ENCODE data around the gene GOLGA8K. TPM values are rescaled to one million over a fixed set of nuclear protein-coding genes. Genes with fewer than 3 reads are reported as not detected.
A peak's percentile ranks its signal among the peaks of the same experiment; 100 is the strongest.
"Not testable (repeated sequence)": the region's sequence is repeated elsewhere in the genome, so short reads cannot be mapped to it uniquely, and the experiment has no call there.

Gene GOLGA8K
- total RNA-seq, 2 experiments from 2014 or later, result 0.25 to 0.63 TPM

GRCh38 chr15:32373707-32374106, 29.4 kb downstream of the GOLGA8K start:
- H3K4me1 Mint-ChIP-seq; intact Hi-C loops (cut with DNase I, micrococcal nuclease); H3K36me3 Mint-ChIP-seq (ENCODE audit: low read depth); CTCF ChIA-PET; H3K9me3 Mint-ChIP-seq (ENCODE audit: low read depth); DNase-seq; H3K27me3 Mint-ChIP-seq; H3K4me3 Mint-ChIP-seq; H3K27ac Mint-ChIP-seq; POLR2A ChIA-PET; ATAC-seq: not testable (repeated sequence)

- ATAC-seq; POLR2A ChIA-PET; intact Hi-C loops (cut with DNase I, micrococcal nuclease); H3K9me3 Mint-ChIP-seq (ENCODE audit: low read depth); H3K27me3 Mint-ChIP-seq; CTCF ChIA-PET; H3K27ac Mint-ChIP-seq; DNase-seq; H3K4me3 Mint-ChIP-seq; H3K4me1 Mint-ChIP-seq; H3K36me3 Mint-ChIP-seq (ENCODE audit: low read depth): not testable (repeated sequence)
Measured at GRCh38 chr15:32372075-32372474, 31.0 kb downstream of the GOLGA8K start.

- ATAC-seq; H3K27ac Mint-ChIP-seq; H3K9me3 Mint-ChIP-seq (ENCODE audit: low read depth); DNase-seq; H3K36me3 Mint-ChIP-seq (ENCODE audit: low read depth); H3K4me1 Mint-ChIP-seq; POLR2A ChIA-PET; intact Hi-C loops (cut with DNase I, micrococcal nuclease); H3K4me3 Mint-ChIP-seq; CTCF ChIA-PET; H3K27me3 Mint-ChIP-seq: not testable (repeated sequence)
Measured at GRCh38 chr15:32370526-32370925, 32.6 kb downstream of the GOLGA8K start.

GRCh38 chr15:32370064-32370463, 33.0 kb downstream of the GOLGA8K start:
- H3K9me3 Mint-ChIP-seq (ENCODE audit: low read depth); intact Hi-C loops (cut with DNase I, micrococcal nuclease); POLR2A ChIA-PET; H3K36me3 Mint-ChIP-seq (ENCODE audit: low read depth); H3K4me3 Mint-ChIP-seq; DNase-seq; CTCF ChIA-PET; H3K4me1 Mint-ChIP-seq; H3K27ac Mint-ChIP-seq; H3K27me3 Mint-ChIP-seq; ATAC-seq: not testable (repeated sequence)

- H3K27me3 Mint-ChIP-seq; H3K4me1 Mint-ChIP-seq; CTCF ChIA-PET; DNase-seq; intact Hi-C loops (cut with DNase I, micrococcal nuclease); H3K27ac Mint-ChIP-seq; H3K36me3 Mint-ChIP-seq (ENCODE audit: low read depth); H3K9me3 Mint-ChIP-seq (ENCODE audit: low read depth); ATAC-seq; H3K4me3 Mint-ChIP-seq; POLR2A ChIA-PET: not testable (repeated sequence)
Measured at GRCh38 chr15:32366492-32366891, 36.6 kb downstream of the GOLGA8K start.

GRCh38 chr15:32365955-32366354, 37.1 kb downstream of the GOLGA8K start:
- H3K4me3 Mint-ChIP-seq; H3K4me1 Mint-ChIP-seq; DNase-seq; ATAC-seq; intact Hi-C loops (cut with DNase I, micrococcal nuclease); CTCF ChIA-PET; H3K9me3 Mint-ChIP-seq (ENCODE audit: low read depth); H3K36me3 Mint-ChIP-seq (ENCODE audit: low read depth); POLR2A ChIA-PET; H3K27me3 Mint-ChIP-seq; H3K27ac Mint-ChIP-seq: not testable (repeated sequence)

- POLR2A ChIA-PET; DNase-seq; H3K9me3 Mint-ChIP-seq (ENCODE audit: low read depth); H3K36me3 Mint-ChIP-seq (ENCODE audit: low read depth); H3K27me3 Mint-ChIP-seq; H3K4me1 Mint-ChIP-seq; H3K4me3 Mint-ChIP-seq; intact Hi-C loops (cut with DNase I, micrococcal nuclease); CTCF ChIA-PET; H3K27ac Mint-ChIP-seq: not testable (repeated sequence)
- peak; percentile 81 for ATAC-seq
Measured at GRCh38 chr15:32364944-32365343, 38.1 kb downstream of the GOLGA8K start.

- H3K9me3 Mint-ChIP-seq (ENCODE audit: low read depth); H3K4me3 Mint-ChIP-seq; ATAC-seq; intact Hi-C loops (cut with DNase I, micrococcal nuclease); H3K4me1 Mint-ChIP-seq; CTCF ChIA-PET; H3K27ac Mint-ChIP-seq; H3K36me3 Mint-ChIP-seq (ENCODE audit: low read depth); DNase-seq; H3K27me3 Mint-ChIP-seq; POLR2A ChIA-PET: not testable (repeated sequence)
Measured at GRCh38 chr15:32363449-32363848, 39.6 kb downstream of the GOLGA8K start.

- H3K9me3 Mint-ChIP-seq (ENCODE audit: low read depth); H3K27me3 Mint-ChIP-seq; H3K27ac Mint-ChIP-seq; H3K4me1 Mint-ChIP-seq; H3K36me3 Mint-ChIP-seq (ENCODE audit: low read depth); DNase-seq; CTCF ChIA-PET; POLR2A ChIA-PET; ATAC-seq; intact Hi-C loops (cut with DNase I, micrococcal nuclease); H3K4me3 Mint-ChIP-seq: not testable (repeated sequence)
Measured at GRCh38 chr15:32361662-32362061, 41.4 kb downstream of the GOLGA8K start.

GRCh38 chr15:32358462-32358861, 44.6 kb downstream of the GOLGA8K start:
- intact Hi-C loops (cut with DNase I, micrococcal nuclease); DNase-seq; H3K27ac Mint-ChIP-seq; CTCF ChIA-PET; POLR2A ChIA-PET; H3K4me3 Mint-ChIP-seq; H3K9me3 Mint-ChIP-seq (ENCODE audit: low read depth); H3K36me3 Mint-ChIP-seq (ENCODE audit: low read depth); H3K4me1 Mint-ChIP-seq; ATAC-seq; H3K27me3 Mint-ChIP-seq: not testable (repeated sequence)

- H3K9me3 Mint-ChIP-seq (ENCODE audit: low read depth); ATAC-seq; H3K4me1 Mint-ChIP-seq; intact Hi-C loops (cut with DNase I, micrococcal nuclease); H3K36me3 Mint-ChIP-seq (ENCODE audit: low read depth); H3K27ac Mint-ChIP-seq; CTCF ChIA-PET; POLR2A ChIA-PET; H3K4me3 Mint-ChIP-seq; H3K27me3 Mint-ChIP-seq; DNase-seq: not testable (repeated sequence)
Measured at GRCh38 chr15:32356909-32357308, 46.2 kb downstream of the GOLGA8K start.

GRCh38 chr15:32352748-32353147, 50.3 kb downstream of the GOLGA8K start:
- H3K36me3 Mint-ChIP-seq (ENCODE audit: low read depth); CTCF ChIA-PET; H3K27ac Mint-ChIP-seq; intact Hi-C loops (cut with DNase I, micrococcal nuclease); DNase-seq; H3K27me3 Mint-ChIP-seq; ATAC-seq; H3K4me1 Mint-ChIP-seq; H3K9me3 Mint-ChIP-seq (ENCODE audit: low read depth); H3K4me3 Mint-ChIP-seq; POLR2A ChIA-PET: not testable (repeated sequence)

GRCh38 chr15:32350563-32351220, 52.4 kb downstream of the GOLGA8K start:
- H3K27me3 Mint-ChIP-seq; CTCF ChIA-PET; H3K27ac Mint-ChIP-seq; POLR2A ChIA-PET; intact Hi-C loops (cut with DNase I, micrococcal nuclease); H3K36me3 Mint-ChIP-seq (ENCODE audit: low read depth); H3K9me3 Mint-ChIP-seq (ENCODE audit: low read depth); DNase-seq; ATAC-seq; H3K4me1 Mint-ChIP-seq; H3K4me3 Mint-ChIP-seq: not testable (repeated sequence)

Measured in activated CD4-positive, alpha-beta T cell treated with anti-CD3 and anti-CD28 coated beads for 36 hours (primary cell).